K562 (cell line): ENCODE data around the gene CLUH. TPM values are rescaled to one million over a fixed set of nuclear protein-coding genes. Genes with fewer than 3 reads are reported as not detected.

ENCODE experiments used
- ATAC-seq: fragments of 200-7000 bp; cut with Tn5 transposase; 3 replicates; pipeline ENCODE4 v1.9.1; 2020; ENCODE audit warnings: moderate library complexity
- BruUV-seq: library from RNA; stranded (reverse); fragments of 400-500 nt; replicated peaks from 2 replicates; lab custom pipeline; 2021; lab: Mats Ljungman, UMichigan
- CTCF ChIA-PET: fragments of 300-600 bp; formaldehyde crosslinking; extraction: SDS; loops from one replicate; lab custom pipeline; 2021; ENCODE audit warnings: low intra/inter-chr PET ratio; lab: Yijun Ruan, JAX
- POLR2A ChIA-PET: fragments of 300-600, 350-650 bp; sonication (Branson Sonifier 250); formaldehyde crosslinking; extraction: SDS; loops from one replicate; lab custom pipeline; 2021; ENCODE audit warnings: antibody characterized with exemption, inconsistent platforms; lab: Yijun Ruan, JAX
- DNase-seq, 4 experiments: peaks; one replicate each; pipeline versions ENCODE4 v3.0.0 to v3.0.0-alpha.2; 2011 to 2018; ENCODE audit warnings: low spot score in 3 of 4, mixed read lengths in 3 of 4; ENCODE audit errors: extremely low read depth in 1 of 4
- FAIRE-seq: peaks from 2 replicates; lab custom pipeline; 2011; peaks lifted over from hg19 to GRCh38; lab: Jason Lieb, UNC
- H2AFZ ChIP-seq: 2 replicates; pipeline ENCODE4 v1.6.0; 2011; ENCODE audit warnings: low read depth, low read length, control low read depth, inconsistent platforms
- H3K27ac ChIP-seq: fragments of 200-600 bp; 3 replicates; pipeline ENCODE4 v1.8.0; 2011; ENCODE audit warnings: low read depth, mild to moderate bottlenecking, control low read depth, inconsistent platforms, low read length, moderate library complexity, mixed read lengths; ENCODE audit errors: extremely low read depth
- H3K27me3 ChIP-seq, 2 experiments: fragments of 300-600 bp in 1 of 2; 2 replicates in 1 of 2; 3 replicates in 1 of 2; pipeline versions ENCODE4 v1.6.0 to v1.8.0; 2011; ENCODE audit warnings: inconsistent platforms in 2 of 2, low read length in 2 of 2, mild to moderate bottlenecking in 1 of 2, mixed read lengths in 1 of 2, moderate library complexity in 1 of 2; ENCODE audit not compliant: control insufficient read depth in 2 of 2, insufficient read depth in 2 of 2
- H3K36me3 ChIP-seq: fragments of 300-600 bp; 3 replicates; pipeline ENCODE4 v1.8.0; 2011; ENCODE audit warnings: mild to moderate bottlenecking, low read length, inconsistent platforms; ENCODE audit not compliant: control insufficient read depth, insufficient read depth
- H3K4me1 ChIP-seq, 2 experiments: fragments of 200-600 bp in 1 of 2; replicated peaks in 1 of 2; 2 replicates in 1 of 2; 3 replicates in 1 of 2; pipeline versions ENCODE4 v1.5.1 to v1.8.0; 2011; ENCODE audit warnings: inconsistent platforms in 2 of 2, low read length in 2 of 2, mild to moderate bottlenecking in 1 of 2, mixed read lengths in 1 of 2, moderate library complexity in 1 of 2; ENCODE audit not compliant: control insufficient read depth in 2 of 2, insufficient read depth in 2 of 2
- H3K4me2 ChIP-seq: 2 replicates; pipeline ENCODE4 v1.6.1; 2011; ENCODE audit warnings: low read length, control low read depth, inconsistent platforms, mixed read lengths; ENCODE audit not compliant: insufficient read depth
- H3K4me3 ChIP-seq: fragments of 200-600 bp; sonication (generic), shearing (Covaris generic); 2 replicates; pipeline ENCODE4 v1.5.1; 2016; ENCODE audit warnings: control low read depth, inconsistent platforms
- H3K79me2 ChIP-seq: fragments of 200-600 bp; 3 replicates; pipeline ENCODE4 v1.8.0; 2011; ENCODE audit warnings: low read length, inconsistent platforms; ENCODE audit not compliant: control insufficient read depth, insufficient read depth
- H3K9ac ChIP-seq, 2 experiments: 2 replicates each; pipeline versions ENCODE4 v1.6.0 to v1.6.1; 2011; ENCODE audit warnings: low read depth in 2 of 2, low read length in 2 of 2, control low read depth in 1 of 2, inconsistent platforms in 1 of 2, mild to moderate bottlenecking in 1 of 2, mixed read lengths in 1 of 2; ENCODE audit not compliant: insufficient read depth in 1 of 2
- H3K9me1 ChIP-seq: one replicate; pipeline ENCODE4 v1.6.0; 2011; ENCODE audit warnings: inconsistent platforms, mild to moderate bottlenecking, low read length, moderate library complexity; ENCODE audit not compliant: control insufficient read depth, insufficient read depth
- H3K9me3 ChIP-seq: replicated peaks from 2 replicates; pipeline ENCODE4 v1.5.1; 2011; ENCODE audit warnings: low read depth, low read length, inconsistent platforms; ENCODE audit not compliant: control insufficient read depth, insufficient read depth
- H4K20me1 ChIP-seq: replicated peaks from 2 replicates; pipeline ENCODE4 v1.6.1; 2011; ENCODE audit warnings: low read length, inconsistent platforms, mixed read lengths; ENCODE audit not compliant: control insufficient read depth, insufficient read depth
- CBX1 ChIP-seq: sonication (generic); IDR thresholded peaks from 2 replicates; pipeline ENCODE4 v1.6.1; 2016; ENCODE audit warnings: antibody characterized with exemption, low read depth, mild to moderate bottlenecking
- CBX5 ChIP-seq: IDR thresholded peaks from 2 replicates; pipeline ENCODE4 v1.6.1; 2014; ENCODE audit warnings: low read depth, borderline replicate concordance
- DLX4 ChIP-seq: fragments of 250-450 bp; sonication (Bioruptor Pico); IDR thresholded peaks from 2 replicates; pipeline ENCODE4 v1.6.1; 2021; ENCODE audit warnings: mild to moderate bottlenecking
- HLTF ChIP-seq: fragments of 450-650 bp; IDR thresholded peaks from 2 replicates; pipeline ENCODE4 v1.6.1; 2016
- MAFF ChIP-seq: IDR thresholded peaks from 2 replicates; pipeline ENCODE4 v1.6.1; 2012; ENCODE audit warnings: low read length, improper control_type of control experiment
- PKNOX1 ChIP-seq: fragments of 450-650 bp; IDR thresholded peaks from 2 replicates; pipeline ENCODE4 v1.6.1; 2016
- RFX5 ChIP-seq: IDR thresholded peaks from 2 replicates; pipeline ENCODE4 v1.6.1; 2011; ENCODE audit warnings: low read depth, mild to moderate bottlenecking, improper control_type of control experiment, low read length
- SNAPC5 ChIP-seq: fragments of 250-450 bp; sonication (Bioruptor Pico); IDR thresholded peaks from 2 replicates; pipeline ENCODE4 v1.8.0; 2021; ENCODE audit warnings: moderate library complexity, mild to moderate bottlenecking, inconsistent platforms
- ZNF764 ChIP-seq: fragments of 250-450 bp; sonication (Bioruptor Pico); IDR thresholded peaks from 2 replicates; pipeline ENCODE4 v1.4.0; 2020; ENCODE audit warnings: low read depth, mild to moderate bottlenecking, moderate library complexity
- WGBS: fragments of 100-300 bp; shearing (Covaris generic); methylation state at CpG from one replicate; pipeline ENCODE4 v1.1.6; 2016; ENCODE audit warnings: low coverage, mixed read lengths; ENCODE audit not compliant: insufficient coverage; ENCODE audit errors: missing lambda C conversion rate; 5-methylcytosine and 5-hydroxymethylcytosine counted together
- in situ Hi-C: fragments of 300-500 bp; cut with MboI; formaldehyde crosslinking; loops from 4 replicates; pipeline ENCODE4 v1.15.0; 2018; ENCODE audit warnings: inconsistent platforms, mixed read lengths
- intact Hi-C: fragments of 100-400 bp; cut with micrococcal nuclease; formaldehyde crosslinking; loops from 2 replicates; pipeline ENCODE4 v1.14.2; 2022
- polyA plus RNA-seq, 8 experiments: library from polyadenylated mRNA; depleted of rRNA in 4 of 8; stranded (reverse) in 5 of 8; unstranded in 3 of 8; fragments of >200 nt; fragmentation: Nextera tagmentation in 2 of 8; fragmentation: Illumina TruSeq in 1 of 8; extraction: Ambion mirVana in 2 of 8; extraction: Trizol in 1 of 8; gene quantifications; 2 replicates each; pipeline versions ENCODE4 v1.2.1 to v1.2.3, GENCODE V29; 2011 to 2014; ENCODE audit warnings: inconsistent platforms in 1 of 8, missing spikeins in 1 of 8
- total RNA-seq, 7 experiments: library from RNA; depleted of rRNA in 6 of 7; stranded (reverse); fragments of >200 nt in 6 of 7; fragmentation: Illumina TruSeq in 2 of 7; extraction: Trizol in 2 of 7; gene quantifications; 2 replicates each; pipeline versions ENCODE4 v1.2.1 to v1.2.3, GENCODE V29; 2011 to 2021; ENCODE audit warnings: low replicate concordance in 1 of 7

CLUH gene
- total and polyA plus RNA-seq, 9 of the 15 experiments (the other 6 are each of a cell fraction or from before 2014, with no cell fraction given) = 0.21 to 140 (median 33.2) TPM

GRCh38 chr17:2721603-2722002 lies 10.0 kb upstream of the CLUH start:
- no peaks in the 10 kb centered on the region for H3K9me3 ChIP-seq
- intact Hi-C loops = no loop called here
- no peak overlapping the region for H3K27ac ChIP-seq
- H3K27me3 ChIP-seq = peaks cover 0 to under 1% of the 10 kb centered on the region in 2 experiments; a peak in 1 of 5 replicates
- FAIRE-seq = no peak
- no peak overlapping the region for H2AFZ ChIP-seq
- ChIA-PET POLR2A (interaction anchor here (1.0 kb wide), 1 partner anchor 9 kb away, joined by 3 read pairs; no protein-coding TSS in a partner anchor), CTCF (no interaction called here)
- no TSS peak for BruUV-seq
- H4K20me1 ChIP-seq = no peaks in the 10 kb centered on the region
- no peak overlapping the region for H3K4me3 ChIP-seq
- no peak overlapping the region for H3K4me2 ChIP-seq
- in situ Hi-C loops = no loop called here
- ATAC-seq = no peak
- H3K9ac ChIP-seq = no peak overlapping the region
- TF ChIP-seq DLX4 (CRISPR knock-in tag) = no peak
- TF ChIP-seq ZNF764 = no peak
- TF ChIP-seq RFX5 = no peak
- TF ChIP-seq CBX5 = no peak
- no peak for TF ChIP-seq CBX1
- TF ChIP-seq MAFF = no peak
- no peak for TF ChIP-seq SNAPC5 (CRISPR knock-in tag)
- no peak for TF ChIP-seq PKNOX1
- TF ChIP-seq HLTF = no peak
- no peaks in the 10 kb centered on the region for H3K79me2 ChIP-seq
- H3K4me1 ChIP-seq = peaks cover 8 to 25% of the 10 kb centered on the region in 2 experiments; a peak in 4 of 5 replicates
- no peaks in the 10 kb centered on the region for H3K9me1 ChIP-seq
- 7% methylated on average over 2 of the region's 4 CpGs for WGBS
- no peaks in the 10 kb centered on the region for H3K36me3 ChIP-seq
- no peak for DNase-seq
